Measurements from ENCODE around the gene SLC44A2. TPM values are rescaled to one million over a fixed set of nuclear protein-coding genes. Genes with fewer than 3 reads are reported as not detected.
A peak's percentile ranks its signal among the peaks of the same experiment; 100 is the strongest.
"Not testable (repeated sequence)": the region's sequence is repeated elsewhere in the genome, so short reads cannot be mapped to it uniquely, and the experiment has no call there.

The SLC44A2 gene
- total RNA-seq, 1 donor from 2014 or later, result 18.8 TPM

DNA sequence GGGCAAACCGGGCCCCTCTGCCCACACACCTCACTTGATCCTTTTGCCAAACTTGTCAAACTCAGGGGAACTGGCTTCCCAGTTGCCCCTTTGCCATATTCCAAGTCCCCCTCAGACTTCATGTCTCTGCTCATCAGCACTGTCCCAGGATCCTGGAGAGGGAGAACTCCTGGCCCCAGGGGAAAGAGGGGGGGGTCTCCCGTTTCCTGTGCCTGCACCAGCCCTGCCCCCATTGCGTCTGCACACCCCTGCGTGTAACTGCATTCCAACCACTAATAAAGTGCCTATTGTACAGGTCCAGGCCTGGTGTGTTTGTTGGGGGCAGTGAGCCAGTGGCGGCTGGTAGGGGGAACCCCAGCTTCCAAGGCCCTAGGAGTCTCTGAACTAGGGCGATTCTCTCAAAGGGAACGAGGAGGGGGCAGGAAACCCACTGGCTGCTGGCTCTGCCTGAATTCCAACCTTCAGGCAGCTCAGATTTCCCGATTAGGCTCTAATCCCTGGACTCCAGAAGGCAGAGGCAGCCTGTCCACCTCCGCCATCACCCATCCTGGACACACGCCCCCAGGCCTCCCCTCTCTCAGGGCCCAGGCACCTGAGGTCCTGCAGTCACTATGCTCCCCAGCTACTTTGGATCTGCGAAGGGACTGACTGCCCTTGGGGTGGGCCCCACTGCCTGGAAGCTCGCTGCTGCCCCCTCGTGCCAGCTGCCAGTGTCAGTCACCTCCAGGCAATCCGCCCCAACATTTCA, 19.1 kb downstream of the SLC44A2 start:
- DNase-seq (ENCODE audit: low spot score in 2 of 2), result peak; percentile 77 to 93
- FAIRE-seq, result no peak

DNA sequence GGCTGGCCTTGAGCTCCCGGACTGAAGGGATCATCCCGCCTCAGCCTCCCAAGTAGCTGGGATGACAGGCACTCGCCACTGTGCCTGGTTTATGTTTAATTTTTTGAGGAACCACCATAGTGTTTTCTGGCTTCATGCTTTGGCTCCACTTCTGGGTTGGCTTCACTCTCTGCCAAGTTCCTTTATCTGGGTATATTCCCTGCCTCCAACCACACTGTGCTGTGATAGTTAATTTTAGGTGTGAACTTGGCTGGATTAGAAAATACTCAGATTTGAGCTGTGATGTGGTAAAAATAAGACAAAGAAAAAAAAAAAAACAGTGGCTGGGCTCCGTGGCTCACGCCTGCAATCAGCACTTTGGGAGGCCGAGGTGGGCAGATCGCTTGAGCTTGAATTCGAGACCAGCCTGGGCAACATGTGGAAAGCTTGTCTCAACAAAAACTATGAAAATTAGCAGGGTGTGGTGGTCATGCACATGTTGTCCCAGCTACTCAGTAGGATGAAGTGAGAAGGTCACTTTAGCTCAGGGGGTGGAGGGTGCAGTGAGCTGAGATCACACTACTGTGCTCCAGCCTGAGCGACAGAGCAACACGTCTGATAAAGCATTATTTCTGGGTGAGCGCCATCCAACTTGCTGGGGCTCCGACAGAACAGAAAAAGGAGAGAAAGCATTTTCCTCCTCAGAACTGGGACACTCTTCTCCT, 21.3 kb downstream of the SLC44A2 start:
- DNase-seq (ENCODE audit: low spot score in 2 of 2) (no peak), FAIRE-seq (no peak)

DNA sequence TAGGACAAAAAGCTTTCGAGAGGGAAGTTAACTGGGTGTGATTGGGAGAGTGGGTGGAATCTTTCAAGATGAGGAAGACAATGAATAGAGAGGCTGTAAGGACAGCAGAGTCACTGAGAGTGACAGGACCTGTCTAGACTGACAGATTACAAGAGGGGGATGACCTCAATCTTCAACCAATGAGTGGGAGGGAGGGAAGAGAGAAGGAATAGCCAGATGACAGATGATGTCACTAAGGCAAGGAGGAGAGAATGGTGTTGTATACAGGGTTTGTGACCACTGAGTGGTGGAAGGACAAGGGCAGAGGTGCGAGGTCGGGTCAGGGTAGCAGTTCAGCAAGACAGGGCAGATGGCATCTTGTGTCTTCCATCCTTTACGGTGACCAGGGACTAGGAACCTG, 23.0 kb downstream of the SLC44A2 start:
- FAIRE-seq (no peak), DNase-seq (ENCODE audit: low spot score in 2 of 2) (no peak)

DNA sequence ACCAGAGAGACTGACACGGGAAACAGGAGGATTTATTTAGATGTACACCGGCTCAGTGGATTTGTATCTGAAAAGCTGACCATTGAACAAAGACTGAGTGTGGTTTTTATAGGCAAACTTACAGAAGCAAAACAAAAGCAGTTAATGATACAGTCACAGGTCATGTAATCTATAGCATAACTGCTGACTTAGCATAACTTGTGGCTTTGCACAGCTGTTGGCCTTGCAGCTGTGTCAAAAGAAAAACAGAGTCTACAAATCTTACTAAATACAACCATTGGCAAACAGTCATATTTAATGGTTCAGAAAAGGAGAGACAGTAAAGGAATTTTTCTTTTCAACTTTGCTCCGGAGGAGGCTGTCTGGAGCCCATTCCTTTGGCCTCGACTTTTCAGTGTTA, 26.5 kb downstream of the SLC44A2 start:
- FAIRE-seq (no peak), DNase-seq (ENCODE audit: low spot score in 2 of 2) (no peak)

DNA sequence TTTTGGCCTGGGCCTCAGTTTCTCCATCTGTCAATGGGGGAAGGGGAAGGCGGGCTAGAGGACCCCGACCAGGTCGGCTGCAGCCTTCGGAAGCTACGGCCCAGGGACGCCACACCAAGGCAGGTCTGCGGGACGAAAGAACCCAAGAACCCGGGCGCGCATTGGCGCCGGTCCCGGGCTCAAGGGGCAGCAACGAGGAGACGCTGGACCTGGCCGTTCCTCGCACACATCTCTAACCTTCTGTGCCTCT, 28.1 kb downstream of the SLC44A2 start:
- DNase-seq (ENCODE audit: low spot score in 2 of 2) (no peak), FAIRE-seq (no peak)

DNA sequence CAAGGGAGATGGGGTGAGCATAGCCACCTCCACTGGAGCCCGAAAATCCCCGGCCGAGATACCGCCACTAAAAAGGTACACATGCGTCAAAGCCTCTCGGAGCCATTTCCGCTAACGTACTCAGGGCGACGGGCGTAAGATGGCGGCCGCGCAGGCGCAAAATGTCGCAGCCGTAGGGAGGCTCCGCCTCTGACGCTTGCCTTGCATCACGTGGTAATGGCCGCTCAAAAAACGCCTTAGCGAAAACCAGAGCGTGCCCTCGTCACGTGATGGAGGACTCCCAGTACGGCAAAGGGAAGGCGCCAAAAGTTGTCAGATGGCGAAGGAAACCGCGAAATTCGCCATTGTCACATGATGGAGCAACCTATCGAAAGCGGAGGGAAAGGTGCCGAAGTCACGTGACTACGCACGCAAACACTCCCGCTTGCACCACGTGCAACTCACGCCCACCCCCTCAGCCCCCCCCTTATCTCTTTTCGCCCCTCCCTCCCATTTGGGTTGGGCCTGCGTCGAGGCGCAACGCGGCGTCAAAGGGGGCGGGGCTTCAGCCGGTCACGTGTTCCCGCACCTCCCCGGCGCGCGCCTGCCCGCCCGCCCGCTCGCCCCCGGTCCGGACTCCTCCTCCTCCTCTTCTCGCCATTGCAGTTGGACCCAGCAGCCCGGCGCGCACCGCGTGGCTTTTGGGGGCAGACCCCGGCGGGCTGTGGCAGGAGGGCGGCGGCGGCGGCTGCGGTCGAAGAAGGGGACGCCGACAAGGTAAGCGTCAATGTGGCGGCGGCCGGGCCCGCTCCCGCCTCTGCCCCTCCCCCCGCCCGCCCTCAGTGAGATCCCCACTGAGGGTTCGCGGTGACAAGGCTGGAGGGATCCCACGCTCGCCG, 28.6 kb downstream of the SLC44A2 start, which contains the start of gene ILF3:
Gene ILF3 (plus strand): TSS at position 615 of the 878 bp plus-strand sequence. CDS start 16,260 bp downstream, outside the sequence.
- peak; percentile 98 to 99 for DNase-seq (ENCODE audit: low spot score in 2 of 2)
- peak; percentile 59 for FAIRE-seq

DNA sequence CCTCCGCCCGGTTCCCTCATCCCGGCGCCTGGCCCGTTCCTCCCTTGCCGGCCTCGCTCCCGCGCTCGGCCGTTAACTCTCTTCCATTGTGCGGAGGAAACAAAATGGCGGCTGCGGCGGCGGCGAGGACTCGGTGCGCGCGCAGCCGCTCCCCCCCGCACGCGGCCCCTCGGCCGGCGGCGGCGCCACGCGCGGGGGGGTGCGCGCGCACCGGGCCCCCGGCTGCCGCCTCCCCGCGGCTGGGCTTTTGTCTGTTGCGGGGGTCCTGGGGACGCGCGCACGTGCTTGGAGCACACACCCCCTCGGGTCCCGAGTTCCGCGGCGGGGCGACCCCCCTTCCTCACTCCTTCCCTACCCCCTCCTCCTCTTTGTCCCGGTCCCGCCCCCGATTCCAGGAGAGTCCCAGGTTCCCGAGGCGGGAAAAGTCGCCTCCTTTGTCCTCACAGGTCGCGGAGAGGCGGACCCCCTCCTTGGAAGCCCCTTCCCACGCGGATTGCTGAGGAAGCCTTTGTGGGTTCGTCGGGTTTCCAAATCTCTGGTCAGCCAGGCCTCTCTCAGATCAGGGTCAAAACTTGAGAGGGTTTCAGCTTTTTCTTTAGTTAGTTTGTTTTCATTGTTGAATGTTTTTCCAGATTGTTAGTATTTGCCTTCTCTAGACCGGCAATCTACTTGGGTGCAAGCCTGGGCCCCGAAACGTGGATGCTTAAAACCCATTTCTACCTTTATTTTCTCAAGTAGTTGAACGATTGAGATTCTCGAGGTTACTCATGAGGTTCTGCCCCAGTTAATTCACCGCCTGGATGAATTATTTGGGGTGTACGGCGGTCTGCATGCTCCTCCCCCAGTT, 29.5 kb downstream of the SLC44A2 start:
- FAIRE-seq (no peak), DNase-seq (ENCODE audit: low spot score in 2 of 2) (peak; percentile 69 to 78)

DNA sequence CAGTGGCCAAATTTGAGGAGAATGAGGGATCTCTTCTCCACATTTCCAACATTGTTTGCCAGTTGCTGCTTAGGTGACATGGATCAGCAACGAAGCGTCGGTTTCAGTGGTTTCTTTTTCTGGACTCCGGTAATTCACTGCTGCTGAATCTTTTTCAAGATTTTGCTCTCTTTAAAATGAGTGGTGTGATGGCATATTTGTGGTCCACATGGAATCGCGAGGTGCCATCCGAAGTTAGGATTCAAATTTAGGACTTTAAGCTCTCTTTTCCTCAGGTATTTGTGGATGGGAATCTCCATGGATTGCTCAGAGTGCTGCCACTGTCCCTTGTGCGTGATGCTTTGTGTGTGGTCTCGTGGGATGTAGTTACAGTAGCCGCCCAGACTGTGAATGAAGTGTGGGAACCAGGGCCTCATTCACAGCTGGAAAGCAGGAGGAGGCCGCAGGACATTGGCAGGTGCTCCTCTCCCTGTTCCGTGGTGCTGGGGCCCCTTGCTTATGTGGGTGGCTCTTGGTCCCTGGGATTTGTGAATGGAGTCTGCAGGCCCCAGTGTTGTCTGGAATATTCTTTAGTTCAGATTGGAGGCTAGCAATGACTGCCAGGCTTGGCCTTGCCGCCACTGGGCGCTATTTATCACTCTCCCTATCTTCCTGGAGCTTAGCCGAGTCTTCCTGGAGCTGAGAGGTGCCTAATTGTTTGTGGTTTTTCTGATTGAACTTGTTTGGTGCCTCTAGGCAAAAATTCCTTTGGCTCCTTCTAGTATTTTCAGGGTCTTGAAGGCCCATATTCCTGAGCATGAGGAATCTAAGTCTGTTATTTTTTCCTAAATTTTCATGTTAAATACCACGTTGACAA, 30.3 kb downstream of the SLC44A2 start:
- no peak for FAIRE-seq
- DNase-seq (ENCODE audit: low spot score in 2 of 2), result no peak

DNA sequence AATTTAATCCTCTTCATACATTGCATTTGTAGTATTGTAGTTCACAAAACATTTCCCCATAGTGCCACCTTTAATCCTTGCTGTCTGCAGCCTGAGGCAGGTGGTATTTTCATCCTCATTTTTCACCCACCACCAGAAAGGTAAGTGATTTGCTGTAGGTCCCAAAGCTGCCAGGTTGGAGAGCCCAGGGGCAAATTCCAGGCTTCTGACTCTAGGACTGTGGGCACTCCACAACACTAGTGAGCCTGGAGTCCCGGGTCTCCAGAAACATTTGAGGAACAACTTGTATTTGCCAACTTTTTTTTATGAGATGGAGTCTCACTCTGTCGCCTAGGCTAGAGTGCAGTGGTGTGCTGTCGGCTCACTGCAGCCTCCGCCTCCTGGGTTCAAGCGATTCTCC, 35.0 kb downstream of the SLC44A2 start:
- DNase-seq (ENCODE audit: low spot score in 2 of 2) (no peak), FAIRE-seq (no peak)

DNA sequence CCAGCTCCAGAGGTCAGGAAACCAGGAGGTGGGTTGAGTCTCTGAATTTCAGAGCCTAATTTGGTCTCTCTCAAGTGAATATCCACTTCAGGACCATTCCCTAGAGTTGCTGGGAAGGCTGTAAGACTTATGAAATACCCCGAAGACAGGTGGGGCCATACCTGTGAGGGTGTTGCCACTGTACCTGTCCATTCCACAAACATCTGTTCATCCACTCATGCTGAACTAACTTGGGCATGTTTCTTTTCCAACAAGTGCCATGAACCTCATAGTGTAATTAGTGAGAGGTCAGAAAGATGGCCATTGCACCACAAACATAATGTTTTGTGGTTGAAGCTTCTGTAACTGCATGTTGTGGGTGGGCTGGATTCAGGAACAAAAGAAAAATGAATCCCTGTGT, 36.6 kb downstream of the SLC44A2 start:
- DNase-seq (ENCODE audit: low spot score in 2 of 2) (no peak), FAIRE-seq (no peak)

DNA sequence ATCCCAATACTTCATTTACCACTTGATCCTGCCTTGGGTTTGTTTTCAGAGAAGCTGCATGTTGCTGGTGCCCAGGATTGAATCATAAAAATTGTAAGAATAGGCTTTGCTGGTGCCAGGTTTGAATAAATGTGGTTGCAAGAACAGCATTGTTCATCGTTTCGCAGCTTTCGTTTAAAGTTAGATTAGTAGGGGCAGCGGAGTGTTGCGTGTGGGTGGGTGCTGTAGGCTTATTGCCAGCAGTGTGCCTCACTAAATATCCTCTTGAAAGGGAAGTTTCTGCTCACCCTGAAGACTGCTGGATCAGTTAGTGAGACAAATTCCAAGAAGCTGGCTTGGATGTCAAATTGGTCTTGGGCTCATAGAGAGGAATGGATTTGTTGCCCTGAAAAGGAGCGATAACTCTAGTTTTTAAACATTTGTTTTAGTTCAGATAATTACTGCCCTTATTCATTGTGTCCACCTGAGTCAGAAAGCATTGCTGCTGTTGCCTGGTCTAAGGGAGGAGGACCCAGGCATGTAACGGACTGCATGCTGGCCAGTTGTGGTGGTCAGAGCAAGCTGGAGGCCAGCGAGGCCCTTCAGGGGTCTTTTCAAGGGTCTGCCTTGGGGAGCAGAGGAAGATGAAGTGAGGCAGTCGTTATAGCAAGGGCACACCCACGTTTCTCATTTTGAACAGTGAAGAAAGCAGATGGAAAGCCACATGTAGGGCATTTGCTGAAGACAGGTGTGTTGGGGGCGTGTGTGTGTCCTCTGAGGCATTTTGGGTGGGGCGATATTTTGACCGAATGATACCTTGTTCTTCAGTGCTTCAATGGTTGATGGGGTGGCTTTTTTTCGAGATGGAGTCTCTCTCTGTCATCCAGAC, 37.3 kb downstream of the SLC44A2 start:
- DNase-seq (ENCODE audit: low spot score in 2 of 2), result no peak
- no peak for FAIRE-seq

DNA sequence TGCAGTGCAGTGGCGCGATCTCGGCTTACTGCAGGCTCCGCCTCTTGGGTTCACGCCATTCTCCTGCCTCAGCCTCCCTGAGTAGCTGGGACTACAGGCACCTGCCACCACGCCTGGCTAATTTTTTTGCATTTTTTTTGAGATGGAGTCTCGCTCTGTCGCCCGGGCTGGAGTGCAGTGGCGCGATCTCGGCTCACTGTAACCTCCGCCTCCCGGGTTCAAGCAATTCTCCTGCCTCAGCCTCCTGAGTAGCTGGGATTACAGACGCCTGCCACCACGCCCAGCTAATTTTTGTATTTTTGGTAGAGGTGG, 37.9 kb downstream of the SLC44A2 start:
- not testable (repeated sequence) for FAIRE-seq; DNase-seq (ENCODE audit: low spot score in 2 of 2)

DNA sequence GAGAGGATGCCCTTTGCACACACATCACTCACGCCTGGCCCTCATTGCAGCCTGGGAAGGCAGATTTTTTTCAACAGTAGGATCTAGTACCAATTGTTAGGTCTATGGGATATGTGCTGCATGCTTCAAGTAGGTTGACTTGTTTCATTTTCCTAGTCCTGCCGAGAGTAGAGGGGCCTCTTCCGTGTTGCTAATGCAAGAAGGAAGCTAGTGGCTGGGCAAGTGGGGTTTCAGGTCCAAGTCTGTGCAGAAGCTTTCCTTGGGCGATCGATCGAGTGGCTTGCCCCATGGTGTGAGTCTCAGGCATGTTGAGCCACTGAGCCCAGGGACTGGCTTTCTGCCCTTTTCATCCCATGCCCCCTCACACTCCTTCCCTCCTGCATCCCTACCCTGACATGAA, 42.5 kb downstream of the SLC44A2 start:
- FAIRE-seq, result no peak
- no peak for DNase-seq (ENCODE audit: low spot score in 2 of 2)

DNA sequence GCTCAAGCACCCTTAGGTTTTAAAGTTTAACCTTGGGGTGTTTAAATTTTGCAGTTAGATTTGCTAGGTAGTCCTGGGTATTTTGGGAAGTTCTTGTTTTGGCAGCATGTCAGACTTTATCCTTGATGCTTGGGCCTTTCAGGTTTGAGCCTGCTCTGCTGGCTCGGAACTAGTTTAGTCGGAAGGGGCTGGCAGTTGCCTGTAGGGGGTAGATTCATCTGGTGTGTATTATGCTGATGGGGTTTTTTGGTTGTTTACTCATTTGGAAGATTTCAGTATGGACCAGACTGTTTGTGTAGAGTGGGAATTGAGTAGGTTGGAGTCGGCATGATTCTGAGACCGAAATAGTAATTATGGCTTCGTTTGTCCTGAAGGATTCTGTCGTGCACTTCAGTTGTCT, 43.9 kb downstream of the SLC44A2 start:
- DNase-seq (ENCODE audit: low spot score in 2 of 2) (no peak), FAIRE-seq (no peak)

DNA sequence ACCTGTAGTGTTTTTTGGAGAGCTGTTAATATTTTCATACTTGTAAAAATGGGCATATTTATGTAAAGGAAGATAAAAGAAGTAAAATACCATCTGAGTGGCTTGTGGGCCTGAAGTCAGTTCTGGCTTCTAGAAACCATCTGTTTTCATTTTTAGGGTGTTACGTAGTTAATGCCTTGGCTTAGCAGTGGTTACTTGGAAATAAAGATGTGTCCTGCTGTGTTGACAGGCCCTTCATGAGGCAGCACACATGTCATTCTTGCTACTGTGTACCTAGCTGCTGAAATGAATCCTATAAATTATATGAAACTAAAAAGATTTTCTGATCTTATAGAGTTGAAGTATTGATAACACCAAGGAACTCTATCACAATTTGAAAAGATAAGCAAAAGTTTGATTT, 44.8 kb downstream of the SLC44A2 start:
- DNase-seq (ENCODE audit: low spot score in 2 of 2) (no peak), FAIRE-seq (no peak)

DNA sequence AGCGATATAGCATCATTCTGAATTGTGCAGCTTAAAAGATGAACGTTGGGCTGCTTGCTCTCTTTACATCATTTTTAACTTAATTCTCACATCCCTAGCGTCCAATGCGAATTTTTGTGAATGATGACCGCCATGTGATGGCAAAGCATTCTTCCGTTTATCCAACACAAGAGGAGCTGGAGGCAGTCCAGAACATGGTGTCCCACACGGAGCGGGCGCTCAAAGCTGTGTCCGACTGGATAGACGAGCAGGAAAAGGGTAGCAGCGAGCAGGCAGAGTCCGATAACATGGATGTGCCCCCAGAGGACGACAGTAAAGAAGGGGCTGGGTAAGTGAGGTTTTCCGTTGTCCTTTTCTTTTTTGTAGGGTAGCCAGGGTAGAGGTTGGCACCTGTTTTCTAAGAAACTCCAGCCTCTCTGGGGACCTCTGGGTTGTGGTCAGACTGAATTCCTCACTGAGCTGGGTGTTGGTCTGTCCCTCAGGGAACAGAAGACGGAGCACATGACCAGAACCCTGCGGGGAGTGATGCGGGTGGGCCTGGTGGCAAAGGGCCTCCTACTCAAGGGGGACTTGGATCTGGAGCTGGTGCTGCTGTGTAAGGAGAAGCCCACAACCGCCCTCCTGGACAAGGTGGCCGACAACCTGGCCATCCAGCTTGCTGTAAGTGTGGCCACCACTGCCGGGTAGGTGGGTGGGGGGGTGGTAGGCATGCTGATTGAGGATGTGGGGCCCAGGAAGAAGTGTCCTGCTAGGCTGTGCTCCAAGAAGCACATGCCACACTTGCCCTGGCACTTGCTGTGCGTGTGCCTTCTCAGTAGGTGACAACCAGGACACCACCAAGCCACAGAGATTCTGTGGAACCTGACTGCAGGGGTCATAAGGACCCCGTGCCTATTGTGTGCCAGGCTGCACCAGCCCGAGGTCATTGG, 45.8 kb downstream of the SLC44A2 start:
- no peak for FAIRE-seq
- no peak for DNase-seq (ENCODE audit: low spot score in 2 of 2)

DNA sequence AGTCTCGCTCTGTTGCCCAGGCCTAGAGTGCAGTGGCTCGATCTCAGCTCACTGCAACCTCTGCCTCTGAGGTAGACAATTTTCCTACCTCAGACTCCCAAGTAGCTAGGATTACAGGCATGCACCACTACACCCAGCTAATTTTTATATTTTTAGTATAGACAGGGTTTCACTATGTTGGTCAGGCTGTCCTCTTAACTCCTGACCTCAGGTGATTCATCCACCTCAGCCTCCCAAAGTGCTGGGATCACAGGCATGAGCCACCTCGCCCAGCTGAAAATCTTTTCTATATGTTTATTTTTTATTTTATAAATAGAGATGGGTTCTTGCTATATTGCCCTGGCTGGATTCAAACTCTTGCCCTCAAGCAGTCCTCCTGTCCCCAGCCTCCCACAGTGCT, 46.6 kb downstream of the SLC44A2 start:
- not testable (repeated sequence) for DNase-seq (ENCODE audit: low spot score in 2 of 2); FAIRE-seq

DNA sequence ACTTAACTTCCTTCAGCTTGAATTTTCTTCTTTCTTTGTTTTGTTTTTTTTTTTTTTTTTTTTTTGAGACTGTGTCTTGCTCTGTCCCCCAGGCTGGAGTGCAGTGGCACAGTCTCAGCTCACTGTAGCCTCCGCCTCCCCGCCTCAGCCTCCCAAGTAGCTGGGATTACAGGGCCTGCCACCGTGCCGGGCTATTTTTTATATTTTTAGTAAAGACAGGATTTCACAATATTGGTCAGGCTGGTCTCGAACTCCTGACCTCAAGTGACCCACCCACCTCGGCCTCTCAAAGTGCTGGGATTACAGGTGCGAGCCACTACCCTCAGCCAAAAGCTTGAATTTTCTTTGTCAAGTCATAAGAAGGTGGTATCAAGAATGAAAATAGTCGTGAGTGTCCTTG, 49.9 kb downstream of the SLC44A2 start:
- not testable (repeated sequence) for DNase-seq (ENCODE audit: low spot score in 2 of 2); FAIRE-seq
